HEK293 (cell line): ENCODE data around the gene ZNF576.

Experiments used
- CTCF ChIA-PET: fragments of 350-600 bp; formaldehyde crosslinking; extraction: SDS; loops from one replicate; lab custom pipeline; 2021; ENCODE audit warnings: antibody characterized with exemption; lab: Yijun Ruan, JAX
- POLR2A ChIA-PET: fragments of 300-600 bp; formaldehyde crosslinking; extraction: SDS; loops from one replicate; lab custom pipeline; 2020; ENCODE audit warnings: antibody characterized with exemption, inconsistent platforms; lab: Yijun Ruan, JAX
- H3K27ac ChIP-seq: fragments of 200-500 bp; sonication (Bioruptor generic); 2 replicates; pipeline ENCODE4 v1.5.1; 2014; ENCODE audit warnings: low read depth, low read length, control low read depth, inconsistent platforms; ENCODE audit errors: extremely low read depth
- H3K36me3 ChIP-seq, 2 experiments: fragments of 200-500 bp in 1 of 2; sonication (Bioruptor generic) in 1 of 2; 1 replicate in 1 of 2; 2 replicates in 1 of 2; pipeline ENCODE4 v1.5.1; 2014 to 2017; ENCODE audit warnings: inconsistent platforms in 2 of 2, low read length in 2 of 2; ENCODE audit not compliant: control insufficient read depth in 2 of 2, insufficient read depth in 1 of 2
- H3K4me1 ChIP-seq: fragments of 200-500 bp; sonication (Bioruptor generic); 2 replicates; pipeline ENCODE4 v1.5.1; 2014; ENCODE audit warnings: mild to moderate bottlenecking, low read length, inconsistent platforms; ENCODE audit not compliant: control insufficient read depth, insufficient read depth
- H3K4me3 ChIP-seq: 2 replicates; pipeline ENCODE4 v1.5.1; 2011; ENCODE audit warnings: low read depth, mild to moderate bottlenecking, control low read depth, low read length, moderate library complexity
- H3K9me3 ChIP-seq: fragments of 200-500 bp; sonication (Bioruptor generic); 2 replicates; pipeline ENCODE4 v1.5.1; 2014; ENCODE audit warnings: low read depth, low read length, inconsistent platforms; ENCODE audit not compliant: control insufficient read depth, insufficient read depth
- BCL6B ChIP-seq: fragments of 450-650 bp; formaldehyde crosslinking; IDR thresholded peaks from 2 replicates; pipeline ENCODE4 v1.5.1; 2017; ENCODE audit warnings: missing biosample characterization, missing genetic modification characterization
- EGR2 ChIP-seq: fragments of 450-650 bp; formaldehyde crosslinking; IDR thresholded peaks from 2 replicates; pipeline ENCODE4 v1.5.1; 2016; ENCODE audit warnings: low read depth, missing biosample characterization, missing genetic modification characterization
- GLIS2 ChIP-seq: fragments of 450-650 bp; formaldehyde crosslinking; IDR thresholded peaks from 2 replicates; pipeline ENCODE4 v1.5.1; 2016; ENCODE audit warnings: missing biosample characterization, missing genetic modification characterization
- IKZF3 ChIP-seq: fragments of 450-650 bp; IDR thresholded peaks from 2 replicates; pipeline ENCODE4 v1.5.0; 2018; ENCODE audit warnings: missing biosample characterization, mild to moderate bottlenecking, missing genetic modification characterization, moderate library complexity
- KLF1 ChIP-seq: fragments of 450-650 bp; formaldehyde crosslinking; IDR thresholded peaks from 2 replicates; pipeline ENCODE4 v1.5.1; 2016; ENCODE audit warnings: missing biosample characterization, missing genetic modification characterization
- KLF17 ChIP-seq: fragments of 450-650 bp; formaldehyde crosslinking; IDR thresholded peaks from 2 replicates; pipeline ENCODE4 v1.5.1; 2016; ENCODE audit warnings: missing biosample characterization, missing genetic modification characterization
- KLF7 ChIP-seq: fragments of 450-650 bp; formaldehyde crosslinking; IDR thresholded peaks from 2 replicates; pipeline ENCODE4 v1.5.1; 2016; ENCODE audit warnings: missing biosample characterization, missing genetic modification characterization, borderline replicate concordance
- KLF8 ChIP-seq: fragments of 450-650 bp; formaldehyde crosslinking; IDR thresholded peaks from 2 replicates; pipeline ENCODE4 v1.5.1; 2016; ENCODE audit warnings: missing biosample characterization, missing genetic modification characterization
- OSR2 ChIP-seq: fragments of 450-650 bp; formaldehyde crosslinking; IDR thresholded peaks from 2 replicates; pipeline ENCODE4 v1.5.1; 2016; ENCODE audit warnings: missing biosample characterization, missing genetic modification characterization
- PATZ1 ChIP-seq: fragments of 450-650 bp; formaldehyde crosslinking; IDR thresholded peaks from 2 replicates; pipeline ENCODE4 v1.5.1; 2016; ENCODE audit warnings: missing biosample characterization, missing genetic modification characterization
- PBX3 ChIP-seq: sonication (generic); formaldehyde crosslinking; IDR thresholded peaks from 2 replicates; pipeline ENCODE4 v1.8.1; 2022; ENCODE audit warnings: mild to moderate bottlenecking, moderate library complexity, missing genetic modification reagents
- WT1 ChIP-seq: fragments of 450-650 bp; formaldehyde crosslinking; IDR thresholded peaks from 2 replicates; pipeline ENCODE4 v1.5.1; 2016; ENCODE audit warnings: missing biosample characterization, missing genetic modification characterization
- ZBTB1 ChIP-seq: fragments of 450-650 bp; formaldehyde crosslinking; IDR thresholded peaks from 2 replicates; pipeline ENCODE4 v1.5.1; 2016; ENCODE audit warnings: missing biosample characterization, missing genetic modification characterization
- ZBTB6 ChIP-seq: fragments of 450-650 bp; formaldehyde crosslinking; IDR thresholded peaks from 2 replicates; pipeline ENCODE4 v1.5.1; 2017; ENCODE audit warnings: missing biosample characterization, missing genetic modification characterization
- ZFHX2 ChIP-seq: fragments of 450-650 bp; formaldehyde crosslinking; conservative IDR thresholded peaks from 2 replicates; pipeline ENCODE4 v1.5.1; 2016; ENCODE audit warnings: missing biosample characterization, missing genetic modification characterization
- ZNF211 ChIP-seq: fragments of 450-650 bp; formaldehyde crosslinking; IDR thresholded peaks from 2 replicates; pipeline ENCODE4 v1.5.1; 2016; ENCODE audit warnings: low read depth, missing biosample characterization, missing genetic modification characterization
- ZNF221 ChIP-seq: fragments of 450-650 bp; formaldehyde crosslinking; IDR thresholded peaks from 2 replicates; pipeline ENCODE4 v1.5.1; 2017; ENCODE audit warnings: missing biosample characterization, missing genetic modification characterization, borderline replicate concordance
- ZNF266 ChIP-seq: fragments of 450-650 bp; formaldehyde crosslinking; IDR thresholded peaks from 2 replicates; pipeline ENCODE4 v1.5.1; 2016; ENCODE audit warnings: missing biosample characterization, missing genetic modification characterization, low read depth
- ZNF391 ChIP-seq: fragments of 450-650 bp; formaldehyde crosslinking; IDR thresholded peaks from 2 replicates; pipeline ENCODE4 v1.5.1; 2016; ENCODE audit warnings: low read depth, missing biosample characterization, missing genetic modification characterization, borderline replicate concordance
- ZNF513 ChIP-seq: fragments of 450-650 bp; IDR thresholded peaks from 2 replicates; pipeline ENCODE4 v1.5.1; 2018; ENCODE audit warnings: missing biosample characterization, missing genetic modification characterization
- ZNF677 ChIP-seq: fragments of 450-650 bp; IDR thresholded peaks from 2 replicates; pipeline ENCODE4 v1.5.0; 2018; ENCODE audit warnings: missing biosample characterization, mild to moderate bottlenecking, missing genetic modification characterization, moderate library complexity
- ZNF777 ChIP-seq: fragments of 450-650 bp; formaldehyde crosslinking; IDR thresholded peaks from 2 replicates; pipeline ENCODE4 v1.5.1; 2017; ENCODE audit warnings: missing biosample characterization, missing genetic modification characterization, borderline replicate concordance
- ZSCAN4 ChIP-seq: fragments of 450-650 bp; formaldehyde crosslinking; IDR thresholded peaks from 2 replicates; pipeline ENCODE4 v1.5.1; 2017; ENCODE audit warnings: missing biosample characterization, missing genetic modification characterization

The ZNF576 gene

GRCh38 chr19:43607238-43608205 is 11.1 kb downstream of the ZNF576 start (continued):
- TF ChIP-seq ZSCAN4 (tag by site-specific recombination) (peak; percentile 97), ZNF221 (tag by site-specific recombination) (no peak), PATZ1 (tag by site-specific recombination) (0 out of 2 replicates have a peak, but pooled peaks have one; percentile 17), KLF7 (tag by site-specific recombination) (0 out of 2 replicates have a peak, but pooled peaks have one; percentile 36), GLIS2 (tag by site-specific recombination) (peak; percentile 79), OSR2 (tag by site-specific recombination) (no peak), ZNF513 (tag by site-specific recombination) (peak; percentile 91), ZNF211 (tag by site-specific recombination) (peak; percentile 25; the same call in 1 of the 2 replicates), ZBTB1 (tag by site-specific recombination) (no peak), ZFHX2 (tag by site-specific recombination) (peak; percentile 49), BCL6B (tag by site-specific recombination) (no peak), ZNF391 (tag by site-specific recombination) (0 out of 2 replicates have a peak, but pooled peaks have one; percentile 9), ZNF266 (tag by site-specific recombination) (0 out of 2 replicates have a peak, but pooled peaks have one; percentile 12), PBX3 (CRISPR knock-in tag) (no peak), EGR2 (tag by site-specific recombination) (0 out of 2 replicates have a peak, but pooled peaks have one; percentile 38)
- TF ChIP-seq, all 188 proteins: peak for 16

GRCh38 chr19:43609872-43610271 is 13.5 kb downstream of the ZNF576 start:
- Histone ChIP-seq H3K9me3 (no peaks in the 10 kb centered on the region; the same call in 1 of the 2 replicates), H3K36me3 (peaks cover 58 to 79% of the 10 kb centered on the region in 2 experiments), H3K27ac (no peak overlapping the region), H3K4me1 (peaks cover 28% of the 10 kb centered on the region), H3K4me3 (no peak overlapping the region)
- CTCF ChIA-PET: interaction anchor here (0.6 to 0.8 kb wide), 3 partner anchors 16 to 163 kb away, joined by 3 to 6 read pairs (median 4); no protein-coding TSS in a partner anchor
- POLR2A ChIA-PET: interaction anchor here (0.6 kb wide), 2 partner anchors 8 to 116 kb away, joined by 3 to 4 read pairs; no protein-coding TSS in a partner anchor
- TF ChIP-seq IKZF3 (tag by site-specific recombination) (0 out of 2 replicates have a peak, but pooled peaks have one; percentile 9), KLF17 (tag by site-specific recombination) (0 out of 2 replicates have a peak, but pooled peaks have one; percentile 6), WT1 (tag by site-specific recombination) (peak; percentile 55), ZBTB6 (tag by site-specific recombination) (0 out of 2 replicates have a peak, but pooled peaks have one; percentile 20), ZNF677 (tag by site-specific recombination) (no peak), KLF1 (peak; percentile 91), ZNF777 (tag by site-specific recombination) (no peak), KLF8 (tag by site-specific recombination) (peak; percentile 18; the same call in 1 of the 2 replicates)
